Activated naive CD8-positive, alpha-beta T cell treated with anti-CD3 and anti-CD28 coated beads for 36 hours (primary cell): Measurements from ENCODE around the gene GMPPA. TPM values are rescaled to one million over a fixed set of nuclear protein-coding genes. Genes with fewer than 3 reads are reported as not detected.

Source experiments
- DNase-seq: peaks from one replicate; pipeline ENCODE4 v3.0.0; 2021
- H3K27ac Mint-ChIP-seq: one replicate; pipeline ENCODE4 v1.8.0; 2022; ENCODE audit warnings: mild to moderate bottlenecking, moderate library complexity, mixed read lengths
- H3K27me3 Mint-ChIP-seq: one replicate; pipeline ENCODE4 v1.8.0; 2022; ENCODE audit warnings: mild to moderate bottlenecking, mixed read lengths
- H3K36me3 Mint-ChIP-seq: one replicate; pipeline ENCODE4 v1.8.0; 2021; ENCODE audit warnings: mild to moderate bottlenecking, mixed read lengths
- H3K4me1 Mint-ChIP-seq: one replicate; pipeline ENCODE4 v1.8.0; 2021; ENCODE audit warnings: mixed read lengths
- H3K4me3 Mint-ChIP-seq: one replicate; pipeline ENCODE4 v1.8.0; 2022; ENCODE audit warnings: mild to moderate bottlenecking, moderate library complexity, mixed read lengths
- H3K9me3 Mint-ChIP-seq: one replicate; pipeline ENCODE4 v1.8.0; 2022; ENCODE audit warnings: mixed read lengths
- total RNA-seq, 2 experiments: library from RNA; stranded (reverse); gene quantifications; one replicate each; pipeline ENCODE4 v1.2.3, GENCODE V29; 2021

Gene GMPPA
- total RNA-seq, 2 experiments from 2014 or later, result 29.1 to 31.5 TPM

- DNase-seq, result no peak
- Mint-ChIP-seq H3K4me3 (no peak overlapping the region), H3K9me3 (no peaks in the 10 kb centered on the region), H3K36me3 (peaks cover 21% of the 10 kb centered on the region), H3K27me3 (peaks cover 16% of the 10 kb centered on the region), H3K4me1 (peaks cover 31% of the 10 kb centered on the region), H3K27ac (no peak overlapping the region)
These were observed 3.2 kb downstream of the GMPPA start for GRCh38 chr2:219501849-219502248.

DNA sequence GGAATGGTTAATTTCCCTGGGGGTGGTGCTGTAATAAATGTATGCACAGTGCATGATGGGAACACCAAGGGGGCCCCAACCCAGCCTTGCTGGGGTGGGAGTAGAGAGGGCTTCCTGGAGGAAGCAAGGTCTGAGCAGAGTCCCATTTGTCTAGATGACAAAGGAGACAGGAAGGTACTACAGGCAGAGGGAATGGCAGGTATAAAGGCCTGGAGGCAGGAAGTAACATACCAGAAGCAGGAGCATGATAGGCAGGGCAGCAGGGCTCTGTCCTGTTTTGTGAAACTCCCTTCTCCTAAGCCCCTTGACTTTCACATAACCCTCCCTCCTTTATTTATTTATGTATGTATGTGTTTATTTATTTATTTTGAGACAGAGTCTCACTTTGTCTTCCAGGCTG lies 3.9 kb downstream of the GMPPA start:
- no peaks in the 10 kb centered on the region for H3K9me3 Mint-ChIP-seq
- no peak for DNase-seq
- H3K27me3 Mint-ChIP-seq, result peaks cover 8% of the 10 kb centered on the region
- no peak overlapping the region for H3K27ac Mint-ChIP-seq
- H3K4me3 Mint-ChIP-seq, result no peak overlapping the region
- peaks cover 26% of the 10 kb centered on the region for H3K4me1 Mint-ChIP-seq
- H3K36me3 Mint-ChIP-seq, result peaks cover 24% of the 10 kb centered on the region

DNA sequence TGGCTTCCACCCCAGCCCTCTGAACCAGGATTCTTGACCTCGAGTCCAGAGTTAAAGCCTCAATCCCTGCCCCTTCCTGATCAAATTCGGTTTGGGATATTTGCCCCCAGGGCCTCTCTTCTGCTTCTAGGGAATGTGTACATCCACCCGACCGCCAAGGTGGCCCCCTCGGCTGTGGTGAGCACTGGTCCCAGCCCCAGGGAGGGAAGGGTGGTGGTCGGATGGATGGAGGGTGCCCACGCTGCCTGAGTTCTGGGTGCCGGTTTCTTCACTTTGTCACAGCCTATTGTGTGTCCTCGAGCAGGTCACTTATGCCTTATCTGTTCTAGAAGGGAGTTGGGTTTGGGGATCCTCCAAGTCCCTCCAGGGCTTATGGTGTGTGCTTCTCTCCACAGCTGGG lies 6.9 kb downstream of the GMPPA start:
- H3K27me3 Mint-ChIP-seq, result peaks cover 24% of the 10 kb centered on the region
- no peak overlapping the region for H3K27ac Mint-ChIP-seq
- peaks cover 24% of the 10 kb centered on the region for H3K36me3 Mint-ChIP-seq
- peaks cover 17% of the 10 kb centered on the region for H3K4me1 Mint-ChIP-seq
- no peak for DNase-seq
- no peak overlapping the region for H3K4me3 Mint-ChIP-seq
- H3K9me3 Mint-ChIP-seq, result no peaks in the 10 kb centered on the region

GRCh38 chr2:219506153-219506801 lies 7.6 kb downstream of the GMPPA start:
- H3K4me1 Mint-ChIP-seq, result peaks cover 14% of the 10 kb centered on the region
- H3K27ac Mint-ChIP-seq, result no peak overlapping the region
- no peak for DNase-seq
- no peak overlapping the region for H3K4me3 Mint-ChIP-seq
- H3K36me3 Mint-ChIP-seq, result peaks cover 23% of the 10 kb centered on the region
- H3K27me3 Mint-ChIP-seq, result peaks cover 31% of the 10 kb centered on the region
- no peaks in the 10 kb centered on the region for H3K9me3 Mint-ChIP-seq

DNA sequence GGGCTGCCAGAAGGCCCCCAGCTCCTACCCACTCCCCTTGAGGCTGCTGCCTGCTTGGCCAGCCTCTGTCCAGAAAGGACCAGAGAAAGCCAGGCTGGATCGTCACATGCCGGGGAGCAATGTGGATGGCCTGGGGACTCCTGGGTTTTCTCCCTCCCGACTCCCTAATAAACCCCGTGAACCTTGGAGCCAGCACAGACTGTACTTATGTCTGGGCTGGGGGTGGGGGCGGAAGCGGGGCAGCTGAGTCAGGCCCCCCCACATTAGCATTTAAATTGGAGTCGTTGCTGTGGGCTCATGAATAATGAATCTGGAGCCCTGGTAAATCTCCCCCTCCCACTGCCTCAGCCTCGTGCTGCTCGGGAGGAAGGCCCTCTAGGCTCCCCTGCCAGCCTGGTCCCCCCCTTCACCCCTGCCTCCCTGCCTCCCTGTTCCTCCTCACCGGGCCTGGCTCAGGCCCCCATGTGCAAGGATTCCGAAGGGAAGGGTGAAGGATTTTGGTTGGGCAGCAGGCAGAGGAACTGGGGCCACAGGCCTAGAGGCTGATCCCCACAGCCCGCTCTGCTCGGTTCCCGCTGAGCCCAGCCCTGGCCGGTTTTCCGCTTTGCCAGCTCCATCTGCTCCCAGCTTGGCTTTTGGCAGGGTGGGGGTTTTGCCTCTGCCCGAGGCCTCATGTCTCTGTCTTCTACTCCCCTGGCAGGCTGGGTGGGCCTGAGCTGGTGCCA lies 8.3 kb downstream of the GMPPA start:
- Mint-ChIP-seq H3K4me3 (no peak overlapping the region), H3K27me3 (peaks cover 37% of the 10 kb centered on the region), H3K27ac (no peak overlapping the region), H3K36me3 (peaks cover 18% of the 10 kb centered on the region), H3K9me3 (no peaks in the 10 kb centered on the region), H3K4me1 (peaks cover 11% of the 10 kb centered on the region)
- DNase-seq, result no peak

- no peaks in the 10 kb centered on the region for H3K9me3 Mint-ChIP-seq
- DNase-seq, result no peak
- no peak overlapping the region for H3K27ac Mint-ChIP-seq
- peaks cover 11% of the 10 kb centered on the region for H3K4me1 Mint-ChIP-seq
- H3K4me3 Mint-ChIP-seq, result no peak overlapping the region
- peaks cover 46% of the 10 kb centered on the region for H3K27me3 Mint-ChIP-seq
- H3K36me3 Mint-ChIP-seq, result peaks cover 16% of the 10 kb centered on the region
These were observed 9.1 kb downstream of the GMPPA start for GRCh38 chr2:219507581-219508443.

GRCh38 chr2:219508444-219508734 lies 9.7 kb downstream of the GMPPA start:
- H3K36me3 Mint-ChIP-seq, result peaks cover 16% of the 10 kb centered on the region
- peaks cover 52% of the 10 kb centered on the region for H3K27me3 Mint-ChIP-seq
- H3K4me3 Mint-ChIP-seq, result no peak overlapping the region
- H3K27ac Mint-ChIP-seq, result no peak overlapping the region
- no peaks in the 10 kb centered on the region for H3K9me3 Mint-ChIP-seq
- DNase-seq, result no peak
- H3K4me1 Mint-ChIP-seq, result peaks cover 15% of the 10 kb centered on the region

GRCh38 chr2:219508971-219509779 lies 10.5 kb downstream of the GMPPA start:
- Mint-ChIP-seq H3K36me3 (peaks cover 12% of the 10 kb centered on the region), H3K27me3 (peaks cover 60% of the 10 kb centered on the region), H3K9me3 (no peaks in the 10 kb centered on the region), H3K4me3 (no peak overlapping the region), H3K4me1 (peaks cover 20% of the 10 kb centered on the region), H3K27ac (no peak overlapping the region)
- DNase-seq, result no peak

DNA sequence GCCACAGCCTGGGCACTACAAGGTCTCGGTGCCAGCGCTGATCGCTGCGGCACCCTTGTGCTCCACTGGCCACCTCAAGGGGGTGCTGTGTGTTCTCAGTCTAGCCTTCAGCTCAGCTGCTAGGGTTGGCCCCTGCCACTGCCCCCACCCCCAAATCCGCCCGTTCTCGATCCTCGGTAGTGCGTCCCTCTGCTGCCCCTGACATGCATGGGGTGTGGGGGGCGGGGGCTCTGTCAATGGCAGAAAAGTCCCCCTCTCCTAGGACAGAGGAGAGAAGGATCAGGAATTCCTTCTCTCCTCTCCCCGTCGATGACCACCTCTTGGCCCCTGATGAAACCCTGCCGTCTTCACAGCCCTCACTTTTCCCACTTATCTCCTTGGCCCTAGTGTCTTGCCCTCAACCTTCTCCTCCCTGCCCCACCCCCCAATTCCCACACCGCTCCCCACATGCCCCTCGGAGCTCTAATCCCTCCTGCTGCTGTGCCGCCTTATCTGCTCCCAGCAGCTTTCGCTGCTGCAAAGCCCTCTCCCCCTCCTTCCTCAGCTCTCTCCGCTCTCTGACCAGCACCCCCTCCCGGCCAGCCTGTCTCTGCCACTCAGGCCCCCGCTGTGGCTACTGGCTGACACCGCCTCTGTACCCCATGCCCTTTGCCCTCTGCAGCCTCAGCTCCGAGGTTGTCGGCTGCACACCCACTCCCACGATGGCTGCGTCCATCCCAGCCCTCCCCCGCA lies 11.3 kb downstream of the GMPPA start:
- peaks cover 11% of the 10 kb centered on the region for H3K36me3 Mint-ChIP-seq
- DNase-seq, result peak; percentile 58
- peaks cover 21% of the 10 kb centered on the region for H3K4me1 Mint-ChIP-seq
- no peaks in the 10 kb centered on the region for H3K9me3 Mint-ChIP-seq
- H3K4me3 Mint-ChIP-seq, result no peak overlapping the region
- H3K27ac Mint-ChIP-seq, result no peak overlapping the region
- peaks cover 63% of the 10 kb centered on the region for H3K27me3 Mint-ChIP-seq

DNA sequence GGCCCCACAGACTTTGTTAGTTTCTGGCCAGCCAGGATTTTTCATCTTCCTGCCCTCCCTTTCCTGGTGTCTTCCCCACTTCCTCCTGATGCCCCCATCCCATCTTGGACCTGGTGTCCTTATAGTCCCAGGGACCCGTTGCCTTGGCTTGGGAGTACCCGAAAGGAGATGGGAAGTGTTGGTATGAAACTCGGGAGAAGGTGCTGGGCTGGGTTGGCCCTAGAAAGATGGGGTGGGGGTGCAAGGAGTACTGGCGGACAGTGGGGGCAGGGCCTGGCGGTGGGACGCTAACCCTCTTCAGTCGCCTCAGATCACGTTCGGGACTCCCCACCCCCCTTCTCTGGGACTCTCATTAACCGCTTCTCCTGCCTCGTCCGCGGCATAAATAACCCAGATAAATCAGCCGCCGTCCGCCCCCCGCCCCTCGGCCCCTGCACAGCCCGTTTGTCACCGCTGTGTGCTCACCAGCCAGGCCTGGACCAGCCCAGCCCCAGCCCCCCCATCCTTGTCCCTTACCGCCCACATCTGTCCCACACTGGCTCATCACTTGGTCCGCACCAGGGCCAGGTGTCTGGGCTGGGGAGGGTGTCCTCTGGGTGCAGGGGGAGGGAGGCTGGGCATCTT lies 11.9 kb downstream of the GMPPA start:
- H3K9me3 Mint-ChIP-seq, result no peaks in the 10 kb centered on the region
- H3K4me1 Mint-ChIP-seq, result peaks cover 21% of the 10 kb centered on the region
- no peak for DNase-seq
- H3K27ac Mint-ChIP-seq, result no peak overlapping the region
- H3K27me3 Mint-ChIP-seq, result peaks cover 70% of the 10 kb centered on the region
- peaks cover 7% of the 10 kb centered on the region for H3K36me3 Mint-ChIP-seq
- H3K4me3 Mint-ChIP-seq, result no peak overlapping the region

- no peak for DNase-seq
- peaks cover 81% of the 10 kb centered on the region for H3K27me3 Mint-ChIP-seq
- H3K9me3 Mint-ChIP-seq, result no peaks in the 10 kb centered on the region
- H3K4me3 Mint-ChIP-seq, result no peak overlapping the region
- no peak overlapping the region for H3K27ac Mint-ChIP-seq
- H3K36me3 Mint-ChIP-seq, result peaks cover 3% of the 10 kb centered on the region
- peaks cover 21% of the 10 kb centered on the region for H3K4me1 Mint-ChIP-seq
These were observed 13.0 kb downstream of the GMPPA start for GRCh38 chr2:219511547-219512325.

DNA sequence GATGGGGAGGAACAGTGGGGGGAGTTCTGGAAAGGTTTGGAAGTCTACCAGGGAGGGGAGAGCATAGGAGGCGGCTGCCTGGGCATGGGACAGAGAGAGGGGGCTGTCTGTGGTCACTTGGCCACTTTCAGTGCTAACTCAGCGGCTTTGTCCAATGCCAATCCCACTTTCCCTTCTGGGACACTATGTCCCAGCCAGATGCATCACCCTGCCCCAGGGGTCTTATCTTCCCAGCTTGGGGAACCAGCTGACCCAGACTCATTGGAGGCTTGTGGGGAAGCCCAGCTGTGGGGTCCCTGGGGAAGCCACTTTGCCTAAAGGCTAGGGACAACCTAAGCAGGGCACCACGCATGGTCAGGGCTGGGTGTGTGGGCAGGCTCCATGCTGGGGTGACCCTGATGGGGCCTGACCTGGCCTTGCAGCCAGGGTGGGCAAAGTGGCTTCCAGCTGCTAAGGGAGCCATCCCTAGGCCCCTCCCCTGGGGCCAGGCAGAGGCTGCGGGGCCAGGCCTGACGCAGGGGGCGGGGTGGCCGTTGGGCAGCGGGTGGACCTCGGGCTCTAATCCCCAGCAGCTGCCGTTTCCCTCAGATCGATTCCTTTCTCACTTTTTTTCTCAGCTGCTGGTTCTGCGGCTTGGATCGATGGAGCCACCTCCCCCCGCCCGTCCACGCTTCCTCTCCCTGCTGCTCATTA lies 14.0 kb downstream of the GMPPA start:
- peaks cover 21% of the 10 kb centered on the region for H3K4me1 Mint-ChIP-seq
- peaks cover 90% of the 10 kb centered on the region for H3K27me3 Mint-ChIP-seq
- no peak for DNase-seq
- H3K27ac Mint-ChIP-seq, result no peak overlapping the region
- H3K4me3 Mint-ChIP-seq, result no peak overlapping the region
- H3K9me3 Mint-ChIP-seq, result no peaks in the 10 kb centered on the region
- H3K36me3 Mint-ChIP-seq, result no peaks in the 10 kb centered on the region

- H3K4me1 Mint-ChIP-seq, result peaks cover 21% of the 10 kb centered on the region
- H3K36me3 Mint-ChIP-seq, result no peaks in the 10 kb centered on the region
- peaks cover 93% of the 10 kb centered on the region for H3K27me3 Mint-ChIP-seq
- H3K27ac Mint-ChIP-seq, result no peak overlapping the region
- H3K4me3 Mint-ChIP-seq, result peak overlapping the region; percentile 9
- no peaks in the 10 kb centered on the region for H3K9me3 Mint-ChIP-seq
- no peak for DNase-seq
These were observed 15.1 kb downstream of the GMPPA start for GRCh38 chr2:219513787-219514186.
